Glomerular visceral epithelial cell (primary cell): ENCODE measurements around the gene PAPPA2.

Experiments
- DNase-seq: peaks from one replicate; pipeline ENCODE4 v3.0.0-alpha.2; 2016; ENCODE audit errors: extremely low spot score

Gene PAPPA2

GRCh38 chr1:176803596-176803995 lies 340.6 kb downstream of the PAPPA2 start:
- no peak for DNase-seq

GRCh38 chr1:176809292-176809691 lies 346.3 kb downstream of the PAPPA2 start:
- DNase-seq: no peak

- no peak for DNase-seq
Observed at GRCh38 chr1:176811511-176812288, 348.7 kb downstream of the PAPPA2 start.

- no peak for DNase-seq
Observed at GRCh38 chr1:176815621-176816020, 352.6 kb downstream of the PAPPA2 start.

GRCh38 chr1:176816232-176816631 lies 353.3 kb downstream of the PAPPA2 start:
- no peak for DNase-seq

GRCh38 chr1:176820391-176821031 lies 357.5 kb downstream of the PAPPA2 start:
- no peak for DNase-seq

GRCh38 chr1:176826265-176826664 lies 363.3 kb downstream of the PAPPA2 start:
- no peak for DNase-seq

GRCh38 chr1:176829261-176829660 lies 366.3 kb downstream of the PAPPA2 start:
- DNase-seq: no peak

- no peak for DNase-seq
Observed at GRCh38 chr1:176831150-176831549, 368.2 kb downstream of the PAPPA2 start.

GRCh38 chr1:176837708-176838107 lies 374.7 kb downstream of the PAPPA2 start:
- DNase-seq: no peak

- DNase-seq: no peak
Observed at GRCh38 chr1:176838276-176838995, 375.5 kb downstream of the PAPPA2 start.

GRCh38 chr1:176839216-176839615 lies 376.2 kb downstream of the PAPPA2 start:
- no peak for DNase-seq

- no peak for DNase-seq
Observed at GRCh38 chr1:176841238-176841637, 378.3 kb downstream of the PAPPA2 start.

GRCh38 chr1:176843352-176844297 lies 380.6 kb downstream of the PAPPA2 start:
- DNase-seq: peak; percentile 12

GRCh38 chr1:176847052-176847451 lies 384.1 kb downstream of the PAPPA2 start:
- DNase-seq: no peak

- DNase-seq: no peak
Observed at GRCh38 chr1:176849281-176849680, 386.3 kb downstream of the PAPPA2 start.

- DNase-seq: no peak
Observed at GRCh38 chr1:176850871-176851270, 387.9 kb downstream of the PAPPA2 start.

- DNase-seq: no peak
Observed at GRCh38 chr1:176852124-176852523, 389.1 kb downstream of the PAPPA2 start.

- DNase-seq: no peak
Observed at GRCh38 chr1:176853503-176853902, 390.5 kb downstream of the PAPPA2 start.

- no peak for DNase-seq
Observed at GRCh38 chr1:176854121-176854520, 391.1 kb downstream of the PAPPA2 start.
